HepG2 (cell line): Measurements from ENCODE around the gene TBC1D16. TPM values are rescaled to one million over a fixed set of nuclear protein-coding genes. Genes with fewer than 3 reads are reported as not detected.

Source experiments
- CAMTA2 ChIP-seq: sonication (generic); formaldehyde crosslinking; IDR thresholded peaks from 2 replicates; pipeline ENCODE4 v1.4.0; 2020; ENCODE audit warnings: mild to moderate bottlenecking, missing genetic modification reagents, borderline replicate concordance
- DPF2 ChIP-seq: sonication (generic); formaldehyde crosslinking; IDR thresholded peaks from 2 replicates; pipeline ENCODE4 v1.4.0; 2020; ENCODE audit warnings: mild to moderate bottlenecking, low read depth, missing genetic modification reagents, borderline replicate concordance
- FOXJ3 ChIP-seq: sonication (generic); formaldehyde crosslinking; IDR thresholded peaks from 2 replicates; pipeline ENCODE4 v1.4.0; 2020; ENCODE audit warnings: missing genetic modification reagents, mild to moderate bottlenecking, borderline replicate concordance
- FOXK1 ChIP-seq: sonication (generic); formaldehyde crosslinking; IDR thresholded peaks from 2 replicates; pipeline ENCODE4 v1.4.0; 2020; ENCODE audit warnings: low read depth, missing genetic modification reagents, borderline replicate concordance
- NFATC3 ChIP-seq: sonication (generic); formaldehyde crosslinking; IDR thresholded peaks from 2 replicates; pipeline ENCODE4 v1.5.1; 2020; ENCODE audit warnings: mild to moderate bottlenecking, missing genetic modification reagents
- RFX1 ChIP-seq: fragments of 450-650 bp; IDR thresholded peaks from 2 replicates; pipeline ENCODE4 v1.6.1; 2017
- RFXANK ChIP-seq: IDR thresholded peaks from 2 replicates; pipeline ENCODE4 v1.6.1; 2016
- ZNF160 ChIP-seq: sonication (generic); formaldehyde crosslinking; IDR thresholded peaks from 2 replicates; pipeline ENCODE4 v1.8.0; 2022; ENCODE audit warnings: mild to moderate bottlenecking, inconsistent platforms, missing genetic modification reagents
- ZNF235 ChIP-seq: sonication (generic); formaldehyde crosslinking; IDR thresholded peaks from 2 replicates; pipeline ENCODE4 v1.8.1; 2023; ENCODE audit warnings: mild to moderate bottlenecking, missing genetic modification reagents, borderline replicate concordance
- ZNF589 ChIP-seq: sonication (generic); formaldehyde crosslinking; conservative IDR thresholded peaks from 2 replicates; pipeline ENCODE4 v1.8.0; 2022; ENCODE audit warnings: mild to moderate bottlenecking, moderate library complexity, missing genetic modification reagents
- ZNF761 ChIP-seq: sonication (generic); formaldehyde crosslinking; conservative IDR thresholded peaks from 2 replicates; pipeline ENCODE4 v1.4.0; 2020; ENCODE audit warnings: mild to moderate bottlenecking, missing genetic modification reagents
- polyA plus RNA-seq, 8 experiments: library from polyadenylated mRNA; depleted of rRNA in 3 of 8; stranded (reverse) in 7 of 8; unstranded in 1 of 8; fragments of >200 nt; fragmentation: Illumina TruSeq in 4 of 8; extraction: Trizol in 4 of 8; gene quantifications; 2 replicates each; pipeline versions ENCODE4 v1.2.1 to v1.2.3, GENCODE V29; 2011 to 2016; ENCODE audit warnings: low read depth in 4 of 8, missing spikeins in 1 of 8, mixed read lengths in 1 of 8; ENCODE audit not compliant: insufficient read depth in 1 of 8
- total RNA-seq, 5 experiments: library from RNA; depleted of rRNA; stranded (reverse); fragments of >200 nt; fragmentation: Illumina TruSeq; extraction: Trizol; gene quantifications; 2 replicates each; pipeline ENCODE4 v1.2.3, GENCODE V29; 2016; ENCODE audit warnings: low read depth in 1 of 5
- TF ChIP-seq, protein P1 (sequence below): sonication (generic); formaldehyde crosslinking; IDR thresholded peaks from 2 replicates; pipeline ENCODE4 v1.9.0; 2021; ENCODE audit warnings: mild to moderate bottlenecking, missing genetic modification reagents
- TF ChIP-seq, protein P2 (sequence below): IDR thresholded peaks from 2 replicates; pipeline ENCODE4 v1.6.1; 2016; ENCODE audit warnings: mild to moderate bottlenecking, missing biosample characterization, missing genetic modification reagents
- TF ChIP-seq, protein P3 (sequence below): sonication (generic); formaldehyde crosslinking; IDR thresholded peaks from 2 replicates; pipeline ENCODE4 v1.4.0; 2020; ENCODE audit warnings: missing genetic modification reagents, borderline replicate concordance
- TF ChIP-seq, protein P4 (sequence below): sonication (generic); formaldehyde crosslinking; IDR thresholded peaks from 2 replicates; pipeline ENCODE4 v1.5.0; 2020; ENCODE audit warnings: mild to moderate bottlenecking, missing genetic modification reagents, borderline replicate concordance
- TF ChIP-seq, protein P5 (sequence below): sonication (generic); formaldehyde crosslinking; conservative IDR thresholded peaks from 2 replicates; pipeline ENCODE4 v1.8.1; 2023; ENCODE audit warnings: missing genetic modification reagents

The TBC1D16 gene
- total and polyA plus RNA-seq, 2 of the 13 experiments (the other 11 are each of a cell fraction or from before 2014, with no cell fraction given): 14.9 to 24.9 TPM

DNA sequence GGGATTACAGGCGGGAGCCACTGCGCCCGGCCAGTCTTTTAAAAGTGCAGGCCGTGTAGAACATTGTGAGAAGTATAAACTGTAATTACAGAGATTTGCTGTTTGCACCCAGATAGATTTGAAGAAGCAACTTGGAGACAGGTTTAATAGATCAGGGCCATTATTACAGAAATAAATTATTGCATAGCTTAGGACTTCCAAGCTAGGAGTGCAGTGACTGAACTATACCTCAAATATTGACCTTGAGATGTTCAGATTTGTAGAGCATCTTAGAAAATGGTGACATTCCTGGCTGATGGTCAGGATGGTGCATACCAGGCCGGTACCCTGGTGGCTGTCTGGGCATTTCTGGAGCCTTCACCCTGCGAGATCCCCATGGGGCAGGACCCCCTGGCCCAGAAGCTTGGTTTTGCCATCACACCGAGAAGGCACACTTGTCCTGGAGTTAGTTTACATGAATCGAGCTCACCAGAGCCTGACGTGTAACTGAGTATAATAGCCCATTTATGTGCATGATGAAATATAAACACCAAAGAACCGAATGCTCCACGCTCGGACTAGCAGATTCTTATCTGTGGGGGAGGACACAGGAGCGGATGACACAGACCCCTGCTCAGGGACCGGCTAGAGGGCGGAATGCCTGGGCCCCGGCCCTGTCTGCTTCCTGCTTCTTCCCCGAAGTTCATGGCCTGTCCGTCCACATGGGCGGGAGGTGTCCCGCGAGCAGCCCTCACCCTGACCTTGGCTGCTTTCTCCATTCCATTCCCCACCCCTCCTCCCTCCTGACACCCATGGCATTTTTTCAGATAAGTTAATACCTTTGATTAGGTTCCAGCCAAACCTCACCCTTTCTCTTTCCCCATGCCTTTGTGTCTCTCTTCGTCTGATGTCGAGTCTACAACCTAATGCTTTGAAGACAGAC is 32.9 kb upstream of the TBC1D16 start (continued):
- TF ChIP-seq, protein P1, sequence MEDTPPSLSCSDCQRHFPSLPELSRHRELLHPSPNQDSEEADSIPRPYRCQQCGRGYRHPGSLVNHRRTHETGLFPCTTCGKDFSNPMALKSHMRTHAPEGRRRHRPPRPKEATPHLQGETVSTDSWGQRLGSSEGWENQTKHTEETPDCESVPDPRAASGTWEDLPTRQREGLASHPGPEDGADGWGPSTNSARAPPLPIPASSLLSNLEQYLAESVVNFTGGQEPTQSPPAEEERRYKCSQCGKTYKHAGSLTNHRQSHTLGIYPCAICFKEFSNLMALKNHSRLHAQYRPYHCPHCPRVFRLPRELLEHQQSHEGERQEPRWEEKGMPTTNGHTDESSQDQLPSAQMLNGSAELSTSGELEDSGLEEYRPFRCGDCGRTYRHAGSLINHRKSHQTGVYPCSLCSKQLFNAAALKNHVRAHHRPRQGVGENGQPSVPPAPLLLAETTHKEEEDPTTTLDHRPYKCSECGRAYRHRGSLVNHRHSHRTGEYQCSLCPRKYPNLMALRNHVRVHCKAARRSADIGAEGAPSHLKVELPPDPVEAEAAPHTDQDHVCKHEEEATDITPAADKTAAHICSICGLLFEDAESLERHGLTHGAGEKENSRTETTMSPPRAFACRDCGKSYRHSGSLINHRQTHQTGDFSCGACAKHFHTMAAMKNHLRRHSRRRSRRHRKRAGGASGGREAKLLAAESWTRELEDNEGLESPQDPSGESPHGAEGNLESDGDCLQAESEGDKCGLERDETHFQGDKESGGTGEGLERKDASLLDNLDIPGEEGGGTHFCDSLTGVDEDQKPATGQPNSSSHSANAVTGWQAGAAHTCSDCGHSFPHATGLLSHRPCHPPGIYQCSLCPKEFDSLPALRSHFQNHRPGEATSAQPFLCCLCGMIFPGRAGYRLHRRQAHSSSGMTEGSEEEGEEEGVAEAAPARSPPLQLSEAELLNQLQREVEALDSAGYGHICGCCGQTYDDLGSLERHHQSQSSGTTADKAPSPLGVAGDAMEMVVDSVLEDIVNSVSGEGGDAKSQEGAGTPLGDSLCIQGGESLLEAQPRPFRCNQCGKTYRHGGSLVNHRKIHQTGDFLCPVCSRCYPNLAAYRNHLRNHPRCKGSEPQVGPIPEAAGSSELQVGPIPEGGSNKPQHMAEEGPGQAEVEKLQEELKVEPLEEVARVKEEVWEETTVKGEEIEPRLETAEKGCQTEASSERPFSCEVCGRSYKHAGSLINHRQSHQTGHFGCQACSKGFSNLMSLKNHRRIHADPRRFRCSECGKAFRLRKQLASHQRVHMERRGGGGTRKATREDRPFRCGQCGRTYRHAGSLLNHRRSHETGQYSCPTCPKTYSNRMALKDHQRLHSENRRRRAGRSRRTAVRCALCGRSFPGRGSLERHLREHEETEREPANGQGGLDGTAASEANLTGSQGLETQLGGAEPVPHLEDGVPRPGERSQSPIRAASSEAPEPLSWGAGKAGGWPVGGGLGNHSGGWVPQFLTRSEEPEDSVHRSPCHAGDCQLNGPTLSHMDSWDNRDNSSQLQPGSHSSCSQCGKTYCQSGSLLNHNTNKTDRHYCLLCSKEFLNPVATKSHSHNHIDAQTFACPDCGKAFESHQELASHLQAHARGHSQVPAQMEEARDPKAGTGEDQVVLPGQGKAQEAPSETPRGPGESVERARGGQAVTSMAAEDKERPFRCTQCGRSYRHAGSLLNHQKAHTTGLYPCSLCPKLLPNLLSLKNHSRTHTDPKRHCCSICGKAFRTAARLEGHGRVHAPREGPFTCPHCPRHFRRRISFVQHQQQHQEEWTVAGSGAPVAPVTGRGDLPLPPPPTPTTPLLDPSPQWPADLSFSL (CRISPR knock-in tag): no peak
- TF ChIP-seq ZNF761 (CRISPR knock-in tag): no peak
- no peak for TF ChIP-seq ZNF160
- TF ChIP-seq, protein P2, sequence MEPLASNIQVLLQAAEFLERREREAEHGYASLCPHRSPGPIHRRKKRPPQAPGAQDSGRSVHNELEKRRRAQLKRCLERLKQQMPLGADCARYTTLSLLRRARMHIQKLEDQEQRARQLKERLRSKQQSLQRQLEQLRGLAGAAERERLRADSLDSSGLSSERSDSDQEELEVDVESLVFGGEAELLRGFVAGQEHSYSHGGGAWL (CRISPR knock-in tag): no peak
- no peak for TF ChIP-seq RFX1
- no peak for TF ChIP-seq DPF2 (CRISPR knock-in tag)
- 0 out of 2 replicates have a peak, but pooled peaks have one; percentile 65 for TF ChIP-seq ZNF235
- no peak for TF ChIP-seq FOXJ3
- no peak for TF ChIP-seq RFXANK
- TF ChIP-seq FOXK1 (CRISPR knock-in tag): peak; percentile 27; the same call in 1 of the 2 replicates
- TF ChIP-seq CAMTA2 (CRISPR knock-in tag): no peak
- TF ChIP-seq, protein P3, sequence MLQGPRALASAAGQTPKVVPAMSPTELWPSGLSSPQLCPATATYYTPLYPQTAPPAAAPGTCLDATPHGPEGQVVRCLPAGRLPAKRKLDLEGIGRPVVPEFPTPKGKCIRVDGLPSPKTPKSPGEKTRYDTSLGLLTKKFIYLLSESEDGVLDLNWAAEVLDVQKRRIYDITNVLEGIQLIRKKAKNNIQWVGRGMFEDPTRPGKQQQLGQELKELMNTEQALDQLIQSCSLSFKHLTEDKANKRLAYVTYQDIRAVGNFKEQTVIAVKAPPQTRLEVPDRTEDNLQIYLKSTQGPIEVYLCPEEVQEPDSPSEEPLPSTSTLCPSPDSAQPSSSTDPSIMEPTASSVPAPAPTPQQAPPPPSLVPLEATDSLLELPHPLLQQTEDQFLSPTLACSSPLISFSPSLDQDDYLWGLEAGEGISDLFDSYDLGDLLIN (CRISPR knock-in tag): no peak
- TF ChIP-seq NFATC3 (CRISPR knock-in tag): no peak
- no peak for TF ChIP-seq ZNF589
- TF ChIP-seq, protein P4, sequence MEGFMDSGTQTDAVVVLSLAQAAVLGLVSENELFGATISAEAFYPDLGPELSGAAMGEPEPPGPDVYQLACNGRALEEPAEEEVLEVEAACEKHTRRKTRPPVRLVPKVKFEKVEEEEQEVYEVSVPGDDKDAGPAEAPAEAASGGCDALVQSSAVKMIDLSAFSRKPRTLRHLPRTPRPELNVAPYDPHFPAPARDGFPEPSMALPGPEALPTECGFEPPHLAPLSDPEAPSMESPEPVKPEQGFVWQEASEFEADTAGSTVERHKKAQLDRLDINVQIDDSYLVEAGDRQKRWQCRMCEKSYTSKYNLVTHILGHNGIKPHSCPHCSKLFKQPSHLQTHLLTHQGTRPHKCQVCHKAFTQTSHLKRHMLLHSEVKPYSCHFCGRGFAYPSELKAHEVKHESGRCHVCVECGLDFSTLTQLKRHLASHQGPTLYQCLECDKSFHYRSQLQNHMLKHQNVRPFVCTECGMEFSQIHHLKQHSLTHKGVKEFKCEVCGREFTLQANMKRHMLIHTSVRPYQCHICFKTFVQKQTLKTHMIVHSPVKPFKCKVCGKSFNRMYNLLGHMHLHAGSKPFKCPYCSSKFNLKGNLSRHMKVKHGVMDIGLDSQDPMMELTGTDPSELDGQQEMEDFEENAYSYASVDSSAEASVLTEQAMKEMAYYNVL (CRISPR knock-in tag): peak; percentile 39; the same call in 1 of the 2 replicates
- TF ChIP-seq, protein P5, sequence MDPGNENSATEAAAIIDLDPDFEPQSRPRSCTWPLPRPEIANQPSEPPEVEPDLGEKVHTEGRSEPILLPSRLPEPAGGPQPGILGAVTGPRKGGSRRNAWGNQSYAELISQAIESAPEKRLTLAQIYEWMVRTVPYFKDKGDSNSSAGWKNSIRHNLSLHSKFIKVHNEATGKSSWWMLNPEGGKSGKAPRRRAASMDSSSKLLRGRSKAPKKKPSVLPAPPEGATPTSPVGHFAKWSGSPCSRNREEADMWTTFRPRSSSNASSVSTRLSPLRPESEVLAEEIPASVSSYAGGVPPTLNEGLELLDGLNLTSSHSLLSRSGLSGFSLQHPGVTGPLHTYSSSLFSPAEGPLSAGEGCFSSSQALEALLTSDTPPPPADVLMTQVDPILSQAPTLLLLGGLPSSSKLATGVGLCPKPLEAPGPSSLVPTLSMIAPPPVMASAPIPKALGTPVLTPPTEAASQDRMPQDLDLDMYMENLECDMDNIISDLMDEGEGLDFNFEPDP (CRISPR knock-in tag): 0 out of 2 replicates have a peak, but pooled peaks have one; percentile 91
